Inflammatory macrophage (primary cell): ENCODE measurements around the gene CLDN24.
"Not testable (repeated sequence)": the region's sequence is repeated elsewhere in the genome, so short reads cannot be mapped to it uniquely, and the experiment has no call there.

Experiments
- DNase-seq, 2 donors: peaks; one replicate each; pipeline ENCODE4 v3.0.0-alpha.2; 2020 to 2022

CLDN24 gene

GRCh38 chr4:183347146-183347545 is 24.9 kb upstream of the CLDN24 start:
- no peak for DNase-seq

- no peak for DNase-seq
Measured at GRCh38 chr4:183345261-183345660, 23.0 kb upstream of the CLDN24 start.

- DNase-seq: no peak
Measured at GRCh38 chr4:183344523-183345255, 22.5 kb upstream of the CLDN24 start.

GRCh38 chr4:183343730-183344129 is 21.5 kb upstream of the CLDN24 start:
- no peak for DNase-seq

- DNase-seq: peak in 1 of 2 donors; percentile 1
Measured at GRCh38 chr4:183342541-183343533, 20.6 kb upstream of the CLDN24 start.

- DNase-seq: no peak
Measured at GRCh38 chr4:183337833-183338232, 15.6 kb upstream of the CLDN24 start.

GRCh38 chr4:183337349-183337748 is 15.1 kb upstream of the CLDN24 start:
- no peak for DNase-seq

GRCh38 chr4:183335369-183335940 is 13.2 kb upstream of the CLDN24 start:
- DNase-seq: peak in 1 of 2 donors; percentile 6

GRCh38 chr4:183333983-183334382 is 11.8 kb upstream of the CLDN24 start:
- DNase-seq: no peak

GRCh38 chr4:183333202-183333601 is 11.0 kb upstream of the CLDN24 start:
- no peak for DNase-seq

GRCh38 chr4:183332447-183332846 is 10.2 kb upstream of the CLDN24 start:
- no peak for DNase-seq

- no peak for DNase-seq
Measured at GRCh38 chr4:183330841-183331240, 8.6 kb upstream of the CLDN24 start.

- DNase-seq: no peak
Measured at GRCh38 chr4:183329954-183330742, 7.9 kb upstream of the CLDN24 start.

GRCh38 chr4:183329244-183329643 is 7.0 kb upstream of the CLDN24 start:
- no peak for DNase-seq

GRCh38 chr4:183328832-183329231 is 6.6 kb upstream of the CLDN24 start:
- DNase-seq: no peak

- DNase-seq: no peak
Measured at GRCh38 chr4:183327827-183328226, 5.6 kb upstream of the CLDN24 start.

- DNase-seq: peak in 1 of 2 donors; percentile 7
Measured at GRCh38 chr4:183326853-183327252, 4.6 kb upstream of the CLDN24 start.

GRCh38 chr4:183326387-183326786 is 4.2 kb upstream of the CLDN24 start:
- not testable (repeated sequence) for DNase-seq

- no peak for DNase-seq
Measured at GRCh38 chr4:183324619-183325018, 2.4 kb upstream of the CLDN24 start.

GRCh38 chr4:183324056-183324455 is 1.8 kb upstream of the CLDN24 start:
- not testable (repeated sequence) for DNase-seq

GRCh38 chr4:183323295-183323694 is 1.1 kb upstream of the CLDN24 start:
- no peak for DNase-seq

- DNase-seq: no peak
Measured at GRCh38 chr4:183321516-183321915, 710 bp downstream of the CLDN24 start.
